ENCODE results near the gene GRPEL2. TPM values are rescaled to one million over a fixed set of nuclear protein-coding genes. Genes with fewer than 3 reads are reported as not detected.
A peak's percentile ranks its signal among the peaks of the same experiment; 100 is the strongest.

The GRPEL2 gene
- total and polyA plus RNA-seq, 7 experiments from 2014 or later = 5.9 to 40.1 (median 13.4) TPM

- H3K27me3 Mint-ChIP-seq = peaks cover 0 to 7% (median 0%) of the 10 kb centered on the region in 5 donors
- DNase-seq (no peak), ATAC-seq (no peak)
- peak overlapping the region in 1 of 10 donors; percentile 39 for H3K4me3 Mint-ChIP-seq
- peak overlapping the region in 1 of 9 donors; percentile 43 for H3K27ac Mint-ChIP-seq
- intact Hi-C loops (cut with micrococcal nuclease) = no loop called here
- no peak overlapping the region for H3K4me3 ChIP-seq (ENCODE audit: low read length)
- H3K4me1 Mint-ChIP-seq = peaks cover 4 to 51% (median 44%) of the 10 kb centered on the region in 7 donors
- H3K36me3 ChIP-seq (ENCODE audit: control insufficient read depth in 2 of 3, insufficient read depth in 3 of 3, low read length in 3 of 3) = no peaks in the 10 kb centered on the region
- H3K9me3 Mint-ChIP-seq = no peaks in the 10 kb centered on the region
- no peaks in the 10 kb centered on the region for H3K27me3 ChIP-seq (ENCODE audit: control insufficient read depth in 2 of 2, insufficient read depth in 2 of 2, low read length in 2 of 2)
- ChIA-PET CTCF (interaction anchor here (0.6 to 1.7 kb wide), 3 partner anchors 16 to 25 kb away, joined by 3 to 4 read pairs (median 3); no protein-coding TSS in a partner anchor), POLR2A (no interaction called here)
- no peaks in the 10 kb centered on the region for H3K36me3 Mint-ChIP-seq
- no peak overlapping the region for H3K27ac ChIP-seq (ENCODE audit: low read depth, low read length)
- H3K9me3 ChIP-seq (ENCODE audit: control insufficient read depth in 2 of 3, low read length in 3 of 3) = no peaks in the 10 kb centered on the region
- peaks cover 0 to 44% of the 10 kb centered on the region in 2 donors for H3K4me1 ChIP-seq (ENCODE audit: control insufficient read depth in 2 of 2, insufficient read depth in 2 of 2, low read length in 2 of 2)
These were observed 44.9 kb upstream of the GRPEL2 start for GRCh38 chr5:149300441-149300840.

- no peak overlapping the region for H3K27ac ChIP-seq (ENCODE audit: low read depth, low read length)
- ATAC-seq (no peak), DNase-seq (no peak)
- Mint-ChIP-seq H3K27ac (peak overlapping the region in 1 of 9 donors; percentile 16), H3K36me3 (no peaks in the 10 kb centered on the region), H3K4me3 (no peak overlapping the region), H3K9me3 (no peaks in the 10 kb centered on the region), H3K27me3 (peaks cover 0 to 9% (median 0%) of the 10 kb centered on the region in 5 donors), H3K4me1 (peaks cover 4 to 44% (median 38%) of the 10 kb centered on the region in 7 donors)
- no peaks in the 10 kb centered on the region for H3K36me3 ChIP-seq (ENCODE audit: control insufficient read depth in 2 of 3, insufficient read depth in 3 of 3, low read length in 3 of 3)
- no peak overlapping the region for H3K4me3 ChIP-seq (ENCODE audit: low read length)
- peaks cover 0 to 37% of the 10 kb centered on the region in 2 donors for H3K4me1 ChIP-seq (ENCODE audit: control insufficient read depth in 2 of 2, insufficient read depth in 2 of 2, low read length in 2 of 2)
- POLR2A ChIA-PET = no interaction called here
- no peaks in the 10 kb centered on the region for H3K9me3 ChIP-seq (ENCODE audit: control insufficient read depth in 2 of 3, low read length in 3 of 3)
- intact Hi-C loops (cut with micrococcal nuclease) = no loop called here
- no peaks in the 10 kb centered on the region for H3K27me3 ChIP-seq (ENCODE audit: control insufficient read depth in 2 of 2, insufficient read depth in 2 of 2, low read length in 2 of 2)
- CTCF ChIA-PET = interaction anchor here (0.6 to 1.7 kb wide), 3 partner anchors 15 to 26 kb away, joined by 3 to 4 read pairs (median 3); no protein-coding TSS in a partner anchor
These were observed 44.1 kb upstream of the GRPEL2 start for GRCh38 chr5:149301049-149301743.

- Histone ChIP-seq H3K36me3 (ENCODE audit: control insufficient read depth in 2 of 3, insufficient read depth in 3 of 3, low read length in 3 of 3) (no peaks in the 10 kb centered on the region), H3K9me3 (ENCODE audit: control insufficient read depth in 2 of 3, low read length in 3 of 3) (no peaks in the 10 kb centered on the region), H3K4me1 (ENCODE audit: control insufficient read depth in 2 of 2, insufficient read depth in 2 of 2, low read length in 2 of 2) (peaks cover 0 to 30% of the 10 kb centered on the region in 2 donors), H3K27ac (ENCODE audit: low read depth, low read length) (no peak overlapping the region), H3K4me3 (ENCODE audit: low read length) (no peak overlapping the region), H3K27me3 (ENCODE audit: control insufficient read depth in 2 of 2, insufficient read depth in 2 of 2, low read length in 2 of 2) (no peaks in the 10 kb centered on the region)
- no peak for DNase-seq
- ATAC-seq = no peak
- ChIA-PET POLR2A (no interaction called here), CTCF (interaction anchor here (1.7 kb wide), 1 partner anchor 16 kb away, joined by 4 read pairs; no protein-coding TSS in a partner anchor)
- Mint-ChIP-seq H3K4me1 (peaks cover 4 to 37% (median 31%) of the 10 kb centered on the region in 7 donors), H3K27me3 (peaks cover 0 to 9% (median 0%) of the 10 kb centered on the region in 5 donors), H3K9me3 (no peaks in the 10 kb centered on the region), H3K36me3 (no peaks in the 10 kb centered on the region), H3K4me3 (no peak overlapping the region), H3K27ac (peak overlapping the region in 2 of 9 donors; percentile 16 to 47)
- intact Hi-C loops (cut with micrococcal nuclease) = no loop called here
These were observed 43.4 kb upstream of the GRPEL2 start for GRCh38 chr5:149301744-149302380.

DNA sequence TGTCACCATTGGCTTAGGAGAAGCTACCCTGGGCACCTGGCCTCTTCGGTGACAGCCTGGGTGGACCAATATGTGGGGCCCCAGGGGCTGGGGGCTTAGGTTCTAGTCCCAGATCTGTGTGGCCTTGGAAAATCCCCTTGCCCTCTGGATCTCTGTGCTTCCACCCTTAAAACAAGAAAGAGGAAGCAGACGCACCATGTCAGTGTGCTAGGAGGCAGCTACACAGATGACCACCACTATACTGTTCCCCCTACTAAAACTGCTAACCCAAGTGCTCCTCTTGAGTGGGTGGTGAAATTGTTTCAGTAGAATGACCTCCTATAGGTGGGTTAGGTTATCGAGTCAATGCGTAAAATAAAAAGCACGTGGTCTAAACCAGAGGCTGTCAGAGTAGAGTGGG, 42.7 kb upstream of the GRPEL2 start:
- ChIA-PET POLR2A (interaction anchor here (0.7 kb wide), 1 partner anchor 15 kb away, joined by 3 read pairs; no protein-coding TSS in a partner anchor), CTCF (no interaction called here)
- peaks cover 4 to 29% (median 26%) of the 10 kb centered on the region in 7 donors for H3K4me1 Mint-ChIP-seq
- no peak overlapping the region for H3K4me3 Mint-ChIP-seq
- Histone ChIP-seq H3K4me1 (ENCODE audit: control insufficient read depth in 2 of 2, insufficient read depth in 2 of 2, low read length in 2 of 2) (peaks cover 0 to 22% of the 10 kb centered on the region in 2 donors), H3K4me3 (ENCODE audit: low read length) (no peak overlapping the region), H3K36me3 (ENCODE audit: control insufficient read depth in 2 of 3, insufficient read depth in 3 of 3, low read length in 3 of 3) (no peaks in the 10 kb centered on the region), H3K27me3 (ENCODE audit: control insufficient read depth in 2 of 2, insufficient read depth in 2 of 2, low read length in 2 of 2) (no peaks in the 10 kb centered on the region), H3K27ac (ENCODE audit: low read depth, low read length) (no peak overlapping the region), H3K9me3 (ENCODE audit: control insufficient read depth in 2 of 3, low read length in 3 of 3) (no peaks in the 10 kb centered on the region)
- DNase-seq (no peak), ATAC-seq (no peak)
- H3K9me3 Mint-ChIP-seq = no peaks in the 10 kb centered on the region
- H3K36me3 Mint-ChIP-seq = no peaks in the 10 kb centered on the region
- intact Hi-C loops (cut with micrococcal nuclease) = no loop called here
- H3K27ac Mint-ChIP-seq = peak overlapping the region in 1 of 9 donors; percentile 47
- peaks cover 0 to 9% (median 0%) of the 10 kb centered on the region in 5 donors for H3K27me3 Mint-ChIP-seq

GRCh38 chr5:149303210-149303609, 42.1 kb upstream of the GRPEL2 start:
- ChIA-PET CTCF (no interaction called here), POLR2A (interaction anchor here (0.7 kb wide), 1 partner anchor 14 kb away, joined by 3 read pairs; no protein-coding TSS in a partner anchor)
- Histone ChIP-seq H3K4me3 (ENCODE audit: low read length) (no peak overlapping the region), H3K4me1 (ENCODE audit: control insufficient read depth in 2 of 2, insufficient read depth in 2 of 2, low read length in 2 of 2) (peaks cover 0 to 17% of the 10 kb centered on the region in 2 donors), H3K27ac (ENCODE audit: low read depth, low read length) (no peak overlapping the region), H3K9me3 (ENCODE audit: control insufficient read depth in 2 of 3, low read length in 3 of 3) (no peaks in the 10 kb centered on the region), H3K36me3 (ENCODE audit: control insufficient read depth in 2 of 3, insufficient read depth in 3 of 3, low read length in 3 of 3) (no peaks in the 10 kb centered on the region), H3K27me3 (ENCODE audit: control insufficient read depth in 2 of 2, insufficient read depth in 2 of 2, low read length in 2 of 2) (no peaks in the 10 kb centered on the region)
- H3K27ac Mint-ChIP-seq = no peak overlapping the region
- H3K9me3 Mint-ChIP-seq = no peaks in the 10 kb centered on the region
- H3K27me3 Mint-ChIP-seq = peaks cover 0 to 9% (median 0%) of the 10 kb centered on the region in 5 donors
- no peaks in the 10 kb centered on the region for H3K36me3 Mint-ChIP-seq
- H3K4me1 Mint-ChIP-seq = peaks cover under 1 to 24% (median 20%) of the 10 kb centered on the region in 7 donors
- ATAC-seq = no peak
- no peak for DNase-seq
- no peak overlapping the region for H3K4me3 Mint-ChIP-seq
- intact Hi-C loops (cut with micrococcal nuclease) = no loop called here

- H3K9me3 Mint-ChIP-seq = no peaks in the 10 kb centered on the region
- intact Hi-C loops (cut with micrococcal nuclease) = no loop called here
- H3K4me1 Mint-ChIP-seq = peaks cover 0 to 11% (median 9%) of the 10 kb centered on the region in 7 donors
- H3K4me1 ChIP-seq (ENCODE audit: control insufficient read depth in 2 of 2, insufficient read depth in 2 of 2, low read length in 2 of 2) = peaks cover 0 to 4% of the 10 kb centered on the region in 2 donors
- H3K4me3 Mint-ChIP-seq = no peak overlapping the region
- CTCF ChIA-PET = no interaction called here
- no peak overlapping the region for H3K4me3 ChIP-seq (ENCODE audit: low read length)
- no peak overlapping the region for H3K27ac ChIP-seq (ENCODE audit: low read depth, low read length)
- H3K27me3 Mint-ChIP-seq = peaks cover 0 to 9% (median 0%) of the 10 kb centered on the region in 5 donors
- H3K9me3 ChIP-seq (ENCODE audit: control insufficient read depth in 2 of 3, low read length in 3 of 3) = no peaks in the 10 kb centered on the region
- no peaks in the 10 kb centered on the region for H3K27me3 ChIP-seq (ENCODE audit: control insufficient read depth in 2 of 2, insufficient read depth in 2 of 2, low read length in 2 of 2)
- POLR2A ChIA-PET = interaction anchor here (0.7 kb wide), 1 partner anchor 483 kb away, joined by 3 read pairs; no protein-coding TSS in a partner anchor
- ATAC-seq (no peak), DNase-seq (no peak)
- H3K36me3 ChIP-seq (ENCODE audit: control insufficient read depth in 2 of 3, insufficient read depth in 3 of 3, low read length in 3 of 3) = no peaks in the 10 kb centered on the region
- no peaks in the 10 kb centered on the region for H3K36me3 Mint-ChIP-seq
- no peak overlapping the region for H3K27ac Mint-ChIP-seq
These were observed 40.9 kb upstream of the GRPEL2 start for GRCh38 chr5:149304195-149305078.

All from naive thymus-derived CD4-positive, alpha-beta T cell (primary cell).